Limb (tissue), 2 donors: ENCODE measurements around the gene SRI.

ENCODE experiments used
- DNase-seq, 2 donors: peaks; one replicate each; pipeline ENCODE4 v3.0.0-alpha.2; 2016; ENCODE audit errors: extremely low spot score in 2 of 2

The SRI gene

GRCh38 chr7:88226201-88226600, 6.4 kb upstream of the SRI start:
- DNase-seq = no peak

GRCh38 chr7:88224601-88225275, 4.9 kb upstream of the SRI start:
- no peak for DNase-seq

GRCh38 chr7:88223265-88223664, 3.4 kb upstream of the SRI start:
- DNase-seq = no peak

- DNase-seq = peak; percentile 55 to 72
Measured at GRCh38 chr7:88218836-88219605, 817 bp downstream of the SRI start.

GRCh38 chr7:88218429-88218745, 1.5 kb downstream of the SRI start:
- no peak for DNase-seq

- no peak for DNase-seq
Measured at GRCh38 chr7:88217675-88218428, 2.0 kb downstream of the SRI start.

GRCh38 chr7:88216276-88216675, 3.6 kb downstream of the SRI start:
- no peak for DNase-seq

GRCh38 chr7:88215295-88215694, 4.5 kb downstream of the SRI start:
- no peak for DNase-seq

- DNase-seq = no peak
Measured at GRCh38 chr7:88214456-88214855, 5.4 kb downstream of the SRI start.

GRCh38 chr7:88212918-88213317, 6.9 kb downstream of the SRI start:
- DNase-seq = no peak

- no peak for DNase-seq
Measured at GRCh38 chr7:88208521-88208920, 11.3 kb downstream of the SRI start.

GRCh38 chr7:88206254-88206653, 13.6 kb downstream of the SRI start:
- no peak for DNase-seq

- DNase-seq = no peak
Measured at GRCh38 chr7:88205179-88205578, 14.7 kb downstream of the SRI start.

GRCh38 chr7:88204525-88205110, 15.2 kb downstream of the SRI start:
- DNase-seq = no peak

- no peak for DNase-seq
Measured at GRCh38 chr7:88203401-88203800, 16.4 kb downstream of the SRI start.

GRCh38 chr7:88202799-88203198, 17.0 kb downstream of the SRI start:
- no peak for DNase-seq

- DNase-seq = no peak
Measured at GRCh38 chr7:88202278-88202677, 17.6 kb downstream of the SRI start.

- DNase-seq = no peak
Measured at GRCh38 chr7:88201305-88201704, 18.5 kb downstream of the SRI start.

- DNase-seq = peak in 1 of 2 donors; percentile 40
Measured at GRCh38 chr7:88200789-88201188, 19.0 kb downstream of the SRI start.

- no peak for DNase-seq
Measured at GRCh38 chr7:88200261-88200660, 19.6 kb downstream of the SRI start.

- DNase-seq = no peak
Measured at GRCh38 chr7:88191911-88192310, 27.9 kb downstream of the SRI start.

- no peak for DNase-seq
Measured at GRCh38 chr7:88185650-88186049, 34.2 kb downstream of the SRI start.
